ENCODE measurements around the gene CT83. TPM values are rescaled to one million over a fixed set of nuclear protein-coding genes. Genes with fewer than 3 reads are reported as not detected.

The CT83 gene, protein sequence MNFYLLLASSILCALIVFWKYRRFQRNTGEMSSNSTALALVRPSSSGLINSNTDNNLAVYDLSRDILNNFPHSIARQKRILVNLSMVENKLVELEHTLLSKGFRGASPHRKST
- not detected for total RNA-seq

DNA sequence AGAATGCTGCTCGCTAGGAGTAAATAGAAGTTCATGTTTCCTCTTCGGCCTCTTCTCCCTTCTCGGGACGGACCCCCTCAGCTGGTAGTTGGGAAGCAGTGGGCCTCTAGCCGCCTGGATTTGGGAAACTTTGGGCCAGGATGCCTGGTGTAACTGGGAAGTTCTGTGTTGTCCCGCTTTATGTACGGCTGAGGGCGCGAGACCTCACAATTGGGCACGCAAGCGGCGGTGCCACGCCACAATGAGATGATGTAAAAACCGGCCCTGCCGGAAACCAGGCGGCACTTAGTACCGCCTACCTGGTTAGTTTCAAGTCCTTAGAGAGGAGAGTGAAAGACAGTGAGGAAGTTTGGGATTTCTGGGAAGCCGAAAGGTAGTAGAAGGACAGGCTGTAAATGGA, at the start of gene CT83:
Gene CT83 (minus strand): TSS at position 155 of the 400 bp plus-strand sequence. CDS start 120 bp downstream, at position 35.
- no peaks in the 10 kb centered on the region for H3K27me3 Mint-ChIP-seq
- no peak for ATAC-seq (replicated peaks)
- no peak within 1 kb of the TSS for H3K4me3 Mint-ChIP-seq
- H3K27ac Mint-ChIP-seq: no peak within 1 kb of the TSS
- H3K9me3 Mint-ChIP-seq: no peaks in the 10 kb centered on the region
- H3K36me3 Mint-ChIP-seq (ENCODE audit: low read depth): no peaks in the 10 kb centered on the region
- no peaks in the 10 kb centered on the region for H3K4me1 Mint-ChIP-seq

DNA sequence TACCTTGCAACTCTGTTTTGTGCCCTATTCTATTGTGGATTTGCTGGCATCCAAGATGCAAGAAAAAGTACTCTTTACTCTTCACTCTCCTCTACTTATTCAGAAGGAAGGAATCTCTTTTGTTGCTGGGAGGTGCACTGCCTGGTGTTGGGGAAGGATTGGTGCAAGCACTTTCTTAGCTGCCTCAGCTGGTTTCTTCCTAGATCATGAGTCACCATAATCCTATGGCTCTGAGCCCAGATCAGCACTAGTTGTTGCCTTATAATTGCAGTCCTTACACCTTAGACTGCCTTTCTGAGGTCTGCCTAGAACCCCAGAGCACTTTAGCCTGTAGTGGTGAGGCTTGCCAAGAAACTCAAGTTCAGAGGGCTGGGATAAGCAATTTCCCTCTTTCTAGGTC, 37.0 kb upstream of the CT83 start:
- Mint-ChIP-seq H3K4me1 (no peaks in the 10 kb centered on the region), H3K27ac (no peak overlapping the region), H3K4me3 (no peak overlapping the region), H3K27me3 (no peaks in the 10 kb centered on the region), H3K9me3 (no peaks in the 10 kb centered on the region), H3K36me3 (ENCODE audit: low read depth) (no peaks in the 10 kb centered on the region)
- ATAC-seq (replicated peaks): no peak

DNA sequence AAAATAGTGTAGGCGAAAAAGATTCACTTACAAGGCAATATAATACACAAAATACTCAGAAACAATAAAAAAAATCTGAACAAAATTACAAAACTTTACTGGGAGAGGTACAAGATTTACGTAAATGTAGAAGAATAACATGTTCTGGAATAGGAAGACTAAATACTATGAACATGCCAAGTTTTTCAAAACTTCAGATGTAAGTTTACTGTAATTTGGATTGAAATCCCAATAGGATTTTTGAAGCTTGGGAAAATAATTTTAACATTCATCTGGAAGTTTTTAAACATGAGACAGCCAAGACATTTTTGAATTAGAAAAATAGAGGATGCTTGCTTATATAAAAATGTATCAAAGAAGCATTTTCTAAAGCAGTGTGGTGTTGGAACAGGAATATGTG, 30.5 kb upstream of the CT83 start:
- Mint-ChIP-seq H3K9me3 (no peaks in the 10 kb centered on the region), H3K4me3 (no peak overlapping the region), H3K36me3 (ENCODE audit: low read depth) (no peaks in the 10 kb centered on the region), H3K27me3 (no peaks in the 10 kb centered on the region), H3K4me1 (no peaks in the 10 kb centered on the region), H3K27ac (no peak overlapping the region)
- ATAC-seq (replicated peaks): no peak

DNA sequence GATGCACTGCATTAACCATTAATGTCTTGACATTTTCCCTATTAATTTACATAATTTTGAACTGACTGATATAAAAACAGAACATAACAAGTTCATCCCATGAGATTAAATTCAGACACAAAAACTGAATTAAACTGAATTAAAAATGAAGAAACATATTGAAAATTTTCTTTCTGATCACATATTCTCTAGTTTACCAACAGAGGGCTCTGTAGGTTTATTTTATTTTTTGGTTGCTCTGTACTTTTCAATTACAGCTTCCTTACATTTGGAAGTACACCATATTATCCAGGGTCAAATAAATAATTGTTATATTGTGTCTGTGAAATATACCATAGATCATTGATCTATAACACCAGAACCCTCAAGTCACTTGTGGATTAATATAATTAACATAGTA, 27.3 kb upstream of the CT83 start:
- H3K27me3 Mint-ChIP-seq: no peaks in the 10 kb centered on the region
- H3K36me3 Mint-ChIP-seq (ENCODE audit: low read depth): no peaks in the 10 kb centered on the region
- H3K9me3 Mint-ChIP-seq: no peaks in the 10 kb centered on the region
- H3K27ac Mint-ChIP-seq: no peak overlapping the region
- ATAC-seq (replicated peaks): no peak
- H3K4me1 Mint-ChIP-seq: no peaks in the 10 kb centered on the region
- H3K4me3 Mint-ChIP-seq: no peak overlapping the region

DNA sequence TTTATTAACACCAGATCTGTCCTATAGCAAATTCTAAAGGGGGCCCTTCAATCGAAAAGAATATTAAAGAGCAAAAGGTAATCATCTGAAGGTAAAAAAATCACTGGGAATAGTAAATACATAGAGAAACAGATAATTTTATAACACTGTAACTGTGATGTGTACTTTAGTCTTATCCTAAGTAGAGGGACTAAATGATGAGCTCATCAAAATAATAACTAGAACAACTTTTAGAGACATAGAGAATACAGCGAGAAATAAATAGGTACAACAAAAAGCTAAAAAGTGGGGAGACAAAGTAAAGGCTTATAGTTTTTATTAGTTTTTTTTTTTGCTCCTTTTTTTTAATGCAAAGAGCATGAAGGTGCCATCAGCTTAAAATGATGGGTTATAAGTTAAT, 17.3 kb upstream of the CT83 start:
- no peak for ATAC-seq (replicated peaks)
- Mint-ChIP-seq H3K27ac (no peak overlapping the region), H3K4me3 (no peak overlapping the region), H3K36me3 (ENCODE audit: low read depth) (no peaks in the 10 kb centered on the region), H3K9me3 (peaks cover 6% of the 10 kb centered on the region), H3K27me3 (no peaks in the 10 kb centered on the region), H3K4me1 (no peaks in the 10 kb centered on the region)

DNA sequence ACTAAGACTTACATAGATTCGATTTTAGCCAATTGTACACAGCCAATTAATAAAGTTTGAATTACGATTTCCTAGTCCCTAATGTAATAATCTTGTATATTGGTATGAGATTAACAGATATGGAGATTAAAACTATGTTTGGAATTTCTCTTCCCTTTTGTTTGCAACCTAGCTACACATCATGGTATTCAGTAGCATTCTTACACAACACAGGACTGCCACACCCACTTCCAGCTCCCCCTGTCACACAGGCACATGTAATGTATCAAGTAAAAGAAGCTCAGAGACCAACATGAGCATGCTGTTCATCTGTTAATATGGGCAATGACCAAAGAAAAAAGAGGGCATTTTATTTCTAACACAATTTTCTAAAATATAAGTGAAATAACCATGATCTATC, 13.6 kb downstream of the CT83 start:
- no peak overlapping the region for H3K4me3 Mint-ChIP-seq
- no peaks in the 10 kb centered on the region for H3K27me3 Mint-ChIP-seq
- H3K4me1 Mint-ChIP-seq: no peaks in the 10 kb centered on the region
- H3K36me3 Mint-ChIP-seq (ENCODE audit: low read depth): no peaks in the 10 kb centered on the region
- no peak overlapping the region for H3K27ac Mint-ChIP-seq
- no peaks in the 10 kb centered on the region for H3K9me3 Mint-ChIP-seq
- ATAC-seq (replicated peaks): no peak

DNA sequence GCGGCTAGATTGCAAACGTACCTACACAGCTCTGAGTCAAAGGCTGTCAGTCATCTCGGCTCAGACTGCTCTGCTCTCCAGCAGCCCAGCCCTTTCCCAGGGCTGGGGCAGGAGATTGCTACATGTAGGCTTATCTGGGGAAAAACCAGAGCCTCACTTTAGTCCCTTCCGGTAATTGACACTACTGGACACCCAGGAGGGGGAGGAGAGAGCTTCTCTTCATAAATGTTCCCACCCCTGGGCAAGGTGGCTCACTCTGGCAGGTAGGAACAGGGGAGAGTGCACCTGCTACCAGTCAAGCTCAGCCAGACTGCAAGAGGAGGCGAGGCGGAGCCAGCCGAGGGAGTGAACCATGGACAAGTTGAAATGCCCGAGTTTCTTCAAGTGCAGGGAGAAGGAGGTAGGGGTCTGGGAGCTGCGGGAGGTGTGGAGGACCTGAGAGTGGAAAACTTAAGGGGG, 26.4 kb downstream of the CT83 start, which contains the start of gene SLC6A14:
Gene SLC6A14 (plus strand): TSS at position 249 of the 459 bp plus-strand sequence. CDS start 104 bp downstream, at position 353.
- ATAC-seq (replicated peaks): no peak
- Mint-ChIP-seq H3K4me3 (no peak within 1 kb of the TSS), H3K27me3 (no peaks in the 10 kb centered on the region), H3K36me3 (ENCODE audit: low read depth) (no peaks in the 10 kb centered on the region), H3K27ac (no peak within 1 kb of the TSS), H3K4me1 (no peaks in the 10 kb centered on the region), H3K9me3 (peaks cover 3% of the 10 kb centered on the region)

DNA sequence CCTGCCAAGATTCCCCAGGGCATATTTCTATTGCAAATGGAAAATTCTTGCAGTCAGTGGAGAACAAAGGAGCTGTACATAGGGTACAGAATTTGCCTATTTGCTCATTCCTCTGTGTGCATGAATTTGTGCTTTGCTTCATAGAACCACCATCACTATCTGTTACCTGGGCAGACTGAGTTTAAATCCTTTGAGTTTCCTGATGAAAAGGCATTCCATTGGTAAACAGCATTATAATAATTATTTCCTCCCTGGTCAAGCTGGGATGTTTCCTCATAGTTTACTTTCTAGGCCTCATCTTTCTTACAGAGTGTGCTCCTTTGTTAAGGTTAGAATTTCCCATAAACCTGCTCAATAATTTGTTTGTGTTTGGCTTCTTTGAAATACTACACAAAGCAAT, 27.2 kb downstream of the CT83 start:
- Mint-ChIP-seq H3K27me3 (no peaks in the 10 kb centered on the region), H3K4me3 (no peak overlapping the region), H3K27ac (no peak overlapping the region), H3K9me3 (peaks cover 3% of the 10 kb centered on the region), H3K4me1 (no peaks in the 10 kb centered on the region), H3K36me3 (ENCODE audit: low read depth) (no peaks in the 10 kb centered on the region)
- no peak for ATAC-seq (replicated peaks)

DNA sequence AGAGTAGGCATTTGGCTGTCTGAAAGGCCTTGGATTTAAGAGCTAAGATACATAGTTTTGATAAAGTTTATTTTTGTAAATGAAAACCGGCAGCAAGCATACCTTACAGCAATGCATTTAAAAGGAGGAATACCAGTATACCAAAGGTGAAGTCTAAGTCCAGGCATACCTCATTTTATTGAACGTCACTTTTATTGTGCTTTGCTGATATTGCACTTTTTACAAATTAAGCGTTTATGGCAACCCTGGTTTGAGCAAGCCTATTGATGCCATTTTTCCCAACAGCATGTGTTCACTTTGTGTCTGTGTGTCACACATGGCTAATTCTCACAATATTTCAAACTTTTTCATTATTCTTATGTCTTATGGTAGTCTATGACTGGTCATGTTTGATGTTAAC, 34.8 kb downstream of the CT83 start:
- no peaks in the 10 kb centered on the region for H3K36me3 Mint-ChIP-seq (ENCODE audit: low read depth)
- ATAC-seq (replicated peaks): no peak
- H3K27ac Mint-ChIP-seq: no peak overlapping the region
- H3K4me1 Mint-ChIP-seq: no peaks in the 10 kb centered on the region
- H3K4me3 Mint-ChIP-seq: no peak overlapping the region
- H3K9me3 Mint-ChIP-seq: no peaks in the 10 kb centered on the region
- no peaks in the 10 kb centered on the region for H3K27me3 Mint-ChIP-seq

DNA sequence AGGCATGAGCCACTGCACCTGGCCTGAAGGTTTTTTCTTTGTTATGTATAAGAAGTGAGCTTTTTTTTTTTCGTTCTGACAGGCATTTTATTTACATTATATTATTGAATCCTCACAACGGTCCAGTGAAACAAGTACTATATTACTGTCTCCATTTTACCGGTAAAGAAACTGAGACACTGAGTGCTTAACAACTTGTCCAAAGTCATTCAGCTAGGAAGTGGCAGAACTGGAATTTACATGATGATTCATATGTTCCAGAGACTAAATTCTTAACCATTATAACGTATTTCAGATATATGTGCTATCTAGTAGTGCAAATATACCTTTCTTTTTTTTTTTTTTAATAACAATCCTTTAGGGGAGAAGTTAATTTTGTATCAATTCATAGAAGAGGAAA, 44.8 kb downstream of the CT83 start:
- Mint-ChIP-seq H3K36me3 (ENCODE audit: low read depth) (no peaks in the 10 kb centered on the region), H3K27ac (no peak overlapping the region), H3K9me3 (no peaks in the 10 kb centered on the region), H3K4me3 (no peak overlapping the region), H3K27me3 (no peaks in the 10 kb centered on the region), H3K4me1 (no peaks in the 10 kb centered on the region)
- ATAC-seq (replicated peaks): no peak

DNA sequence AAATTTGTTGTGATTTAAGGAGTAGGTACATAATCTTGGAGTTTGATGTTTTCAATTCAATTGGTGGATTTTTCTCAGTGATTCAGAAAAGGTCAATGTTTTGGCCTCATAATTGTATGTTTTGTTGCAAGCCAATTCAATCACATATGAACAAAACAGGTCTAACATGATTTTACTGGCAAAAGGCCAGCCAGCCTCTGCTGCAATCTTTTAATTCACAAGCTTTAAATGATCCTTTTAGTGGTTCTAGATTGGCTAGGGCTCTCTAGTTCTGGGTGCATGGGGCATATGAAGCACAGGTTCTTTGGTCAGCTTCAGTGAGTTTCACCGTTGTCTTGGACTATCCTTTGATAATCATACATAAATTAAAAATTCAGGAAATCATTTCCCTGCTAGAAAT, 45.6 kb downstream of the CT83 start:
- no peaks in the 10 kb centered on the region for H3K27me3 Mint-ChIP-seq
- H3K27ac Mint-ChIP-seq: no peak overlapping the region
- H3K4me1 Mint-ChIP-seq: no peaks in the 10 kb centered on the region
- no peaks in the 10 kb centered on the region for H3K36me3 Mint-ChIP-seq (ENCODE audit: low read depth)
- ATAC-seq (replicated peaks): no peak
- H3K4me3 Mint-ChIP-seq: no peak overlapping the region
- H3K9me3 Mint-ChIP-seq: no peaks in the 10 kb centered on the region

DNA sequence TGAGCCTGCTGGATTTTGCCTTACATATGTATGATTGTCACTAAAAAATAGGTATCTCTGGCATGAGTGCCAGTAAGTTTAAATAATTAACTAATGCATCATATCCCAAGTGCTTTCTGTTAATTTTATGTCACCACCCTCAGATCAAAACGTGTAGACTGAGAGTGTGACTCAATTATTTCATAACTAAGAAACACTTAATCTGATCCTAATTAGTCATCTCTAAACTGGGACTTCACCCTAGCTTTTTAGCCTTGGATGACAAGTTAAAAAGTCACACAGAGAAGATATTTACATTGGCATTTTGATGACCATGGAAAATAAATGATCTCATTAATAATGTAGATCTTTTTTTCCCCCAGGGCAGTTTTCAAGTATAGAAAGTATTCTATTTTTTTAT, 49.5 kb downstream of the CT83 start:
- no peak overlapping the region for H3K27ac Mint-ChIP-seq
- H3K36me3 Mint-ChIP-seq (ENCODE audit: low read depth): no peaks in the 10 kb centered on the region
- peaks cover 4% of the 10 kb centered on the region for H3K9me3 Mint-ChIP-seq
- no peaks in the 10 kb centered on the region for H3K4me1 Mint-ChIP-seq
- ATAC-seq (replicated peaks): no peak
- H3K27me3 Mint-ChIP-seq: no peaks in the 10 kb centered on the region
- no peak overlapping the region for H3K4me3 Mint-ChIP-seq

Other genes with a start within 250 kb of the CT83 start
- not detected for gene SLC6A14, start 26.4 kb downstream of the CT83 start, total RNA-seq